GM12878 (cell line): ENCODE results near the gene STPG1. TPM values are rescaled to one million over a fixed set of nuclear protein-coding genes. Genes with fewer than 3 reads are reported as not detected.

Experiments used
- ATF3 ChIP-seq: IDR thresholded peaks from 2 replicates; pipeline ENCODE4 v1.6.1; 2011; ENCODE audit warnings: low read depth, mild to moderate bottlenecking, low read length, moderate library complexity, borderline replicate concordance; ENCODE audit errors: extremely low read depth
- BCL3 ChIP-seq: IDR thresholded peaks from 2 replicates; pipeline ENCODE4 v1.6.1; 2011; ENCODE audit warnings: borderline replicate concordance, low read depth, mild to moderate bottlenecking, moderate library complexity, low read length; ENCODE audit not compliant: insufficient read depth, poor library complexity, severe bottlenecking
- BHLHE40 ChIP-seq, 2 experiments: fragments of 450-650 bp in 1 of 2; IDR thresholded peaks; 2 replicates each; pipeline ENCODE4 v1.6.1; 2011 to 2017; ENCODE audit warnings: low read depth in 2 of 2, borderline replicate concordance in 1 of 2, improper control_type of control experiment in 1 of 2, low read length in 1 of 2, mild to moderate bottlenecking in 1 of 2
- CHD1 ChIP-seq: IDR thresholded peaks from 2 replicates; pipeline ENCODE4 v1.6.1; 2012; ENCODE audit warnings: low read depth, low read length, improper control_type of control experiment
- ESRRA ChIP-seq: IDR thresholded peaks from 2 replicates; pipeline ENCODE4 v1.6.1; 2012; ENCODE audit warnings: mild to moderate bottlenecking, low read length, improper control_type of control experiment
- FOS ChIP-seq: IDR thresholded peaks from 3 replicates; pipeline ENCODE4 v1.6.1; 2011; ENCODE audit warnings: borderline replicate concordance; ENCODE audit not compliant: insufficient read length; ENCODE audit errors: extremely low read depth
- FOXK2 ChIP-seq: fragments of 450-650 bp; IDR thresholded peaks from 2 replicates; pipeline ENCODE4 v1.6.1; 2017; ENCODE audit warnings: mild to moderate bottlenecking, moderate library complexity
- HDAC6 ChIP-seq: fragments of 200-600 bp; sonication (generic); IDR thresholded peaks from one replicate; pipeline ENCODE4 v1.8.0; 2017; ENCODE audit warnings: antibody characterized with exemption; ENCODE audit not compliant: unreplicated experiment
- IKZF1 ChIP-seq: fragments of 450-650 bp; conservative IDR thresholded peaks from 2 replicates; pipeline ENCODE4 v1.6.1; 2017; ENCODE audit warnings: antibody characterized with exemption, mild to moderate bottlenecking
- IKZF2 ChIP-seq, 2 experiments: fragments of 450-650 bp; IDR thresholded peaks; 2 replicates each; pipeline ENCODE4 v1.6.1; 2017; ENCODE audit warnings: mild to moderate bottlenecking in 2 of 2, moderate library complexity in 2 of 2
- MTA3 ChIP-seq: IDR thresholded peaks from 2 replicates; pipeline ENCODE4 v1.6.1; 2012; ENCODE audit warnings: low read length, inconsistent platforms, borderline replicate concordance
- MYB ChIP-seq: fragments of 150-350 bp; IDR thresholded peaks from 2 replicates; pipeline ENCODE4 v1.6.1; 2014; ENCODE audit warnings: mild to moderate bottlenecking, low read depth, low read length, borderline replicate concordance
- MYC ChIP-seq: IDR thresholded peaks from 2 replicates; pipeline ENCODE4 v1.6.1; 2011; ENCODE audit warnings: mild to moderate bottlenecking, low read length, moderate library complexity, inconsistent platforms; ENCODE audit not compliant: insufficient read depth, insufficient replicate concordance, insufficient read length, severe bottlenecking
- NR2F1 ChIP-seq: fragments of 450-650 bp; conservative IDR thresholded peaks from 2 replicates; pipeline ENCODE4 v1.6.1; 2017; ENCODE audit warnings: mild to moderate bottlenecking
- POLR2AphosphoS5 ChIP-seq: IDR thresholded peaks from 2 replicates; pipeline ENCODE4 v1.6.1; 2011; ENCODE audit warnings: mild to moderate bottlenecking, low read length, inconsistent platforms
- PRDM15 ChIP-seq: fragments of 450-650 bp; formaldehyde crosslinking; IDR thresholded peaks from 2 replicates; pipeline ENCODE4 v1.4.0; 2020; ENCODE audit warnings: mild to moderate bottlenecking, moderate library complexity
- SPI1 ChIP-seq: IDR thresholded peaks from 2 replicates; pipeline ENCODE4 v1.6.1; 2011; ENCODE audit warnings: low read depth, mild to moderate bottlenecking, low read length, moderate library complexity, borderline replicate concordance; ENCODE audit not compliant: insufficient read depth
- STAT1 ChIP-seq: fragments of 450-650 bp; conservative IDR thresholded peaks from 2 replicates; pipeline ENCODE4 v1.6.1; 2014; ENCODE audit warnings: antibody characterized with exemption, mild to moderate bottlenecking
- TCF12 ChIP-seq: IDR thresholded peaks from 2 replicates; pipeline ENCODE4 v1.6.1; 2011; ENCODE audit warnings: low read depth, mild to moderate bottlenecking, low read length
- TCF3 ChIP-seq: IDR thresholded peaks from 2 replicates; pipeline ENCODE4 v1.6.1; 2012; ENCODE audit warnings: low read depth, mild to moderate bottlenecking, low read length, borderline replicate concordance; ENCODE audit not compliant: insufficient read depth
- ZBTB11 ChIP-seq: fragments of 450-650 bp; formaldehyde crosslinking; IDR thresholded peaks from 2 replicates; pipeline ENCODE4 v1.5.0; 2022; ENCODE audit warnings: mild to moderate bottlenecking, missing genetic modification characterization
- polyA plus RNA-seq, 11 experiments: library from polyadenylated mRNA; depleted of rRNA in 4 of 11; unstranded in 6 of 11; stranded (reverse) in 5 of 11; fragments of >200 nt; fragmentation: Nextera tagmentation in 4 of 11; fragmentation: Illumina TruSeq in 1 of 11; extraction: Ambion mirVana in 4 of 11; extraction: Trizol in 1 of 11; gene quantifications; 1 replicate in 1 of 11; 2 replicates in 10 of 11; pipeline versions ENCODE4 v1.2.1 to v1.2.3, GENCODE V29; 2011 to 2016; ENCODE audit warnings: inconsistent platforms in 2 of 11, missing spikeins in 2 of 11, low read depth in 1 of 11
- total RNA-seq, 4 experiments: library from RNA; depleted of rRNA in 3 of 4; stranded (reverse); fragments of >200 nt in 3 of 4; fragmentation: Illumina TruSeq in 1 of 4; extraction: Trizol in 1 of 4; gene quantifications; 2 replicates each; pipeline versions ENCODE4 v1.2.1 to v1.2.3, GENCODE V29; 2013 to 2021

The STPG1 gene
- total and polyA plus RNA-seq, 10 of the 15 experiments (the other 5 are each of a cell fraction or from before 2014, with no cell fraction given), result 0.22 to 2.6 (median 0.73) TPM

- no peak for TF ChIP-seq ZBTB11 (CRISPR knock-in tag)
- no peak for TF ChIP-seq MTA3
- TF ChIP-seq PRDM15 (CRISPR knock-in tag), result no peak
- no peak for TF ChIP-seq POLR2AphosphoS5
- TF ChIP-seq IKZF1, result no peak
- no peak for TF ChIP-seq FOXK2
- no peak for TF ChIP-seq FOS
- TF ChIP-seq ESRRA, result no peak
- TF ChIP-seq STAT1, result no peak
- peak; percentile 89 to 90 for TF ChIP-seq BHLHE40 (IDR thresholded peaks at IDR 0.05; ENCODE audit: borderline replicate concordance in 1 of 2, low read depth in 2 of 2, low read length in 1 of 2)
- no peak for TF ChIP-seq TCF12
- TF ChIP-seq MYB, result no peak
- no peak for TF ChIP-seq BCL3
- TF ChIP-seq CHD1, result no peak
- TF ChIP-seq NR2F1, result no peak
- no peak for TF ChIP-seq ATF3
- TF ChIP-seq MYC, result no peak
- no peak for TF ChIP-seq SPI1
- TF ChIP-seq IKZF2 (IDR thresholded peaks at IDR 0.05), result no peak
- TF ChIP-seq TCF3, result no peak
- TF ChIP-seq HDAC6, result no peak
These were observed 22.4 kb downstream of the STPG1 start (continued) for GRCh38 chr1:24390924-24391782.
